GM19035 (cell line): ENCODE data around the gene GAPVD1.
A peak's percentile ranks its signal among the peaks of the same experiment; 100 is the strongest.
"Not testable (repeated sequence)": the region's sequence is repeated elsewhere in the genome, so short reads cannot be mapped to it uniquely, and the experiment has no call there.

Experiments
- ATAC-seq: cut with Tn5 transposase; IDR thresholded peaks from one replicate; pipeline ENCODE4 v1.9.1; 2021; ENCODE audit not compliant: unreplicated experiment

Gene GAPVD1

GRCh38 chr9:125255781-125256391, 5.7 kb upstream of the GAPVD1 start:
- ATAC-seq: no peak

- no peak for ATAC-seq
Measured at GRCh38 chr9:125258160-125258785, 3.4 kb upstream of the GAPVD1 start.

- no peak for ATAC-seq
Measured at GRCh38 chr9:125258832-125259534, 2.6 kb upstream of the GAPVD1 start.

GRCh38 chr9:125260561-125260960, 1.1 kb upstream of the GAPVD1 start:
- ATAC-seq: no peak

- ATAC-seq: peak; percentile 8
Measured at GRCh38 chr9:125262294-125262991, 817 bp downstream of the GAPVD1 start.

GRCh38 chr9:125264068-125264467, 2.4 kb downstream of the GAPVD1 start:
- not testable (repeated sequence) for ATAC-seq

GRCh38 chr9:125268394-125269013, 6.9 kb downstream of the GAPVD1 start:
- ATAC-seq: no peak

- ATAC-seq: no peak
Measured at GRCh38 chr9:125269014-125269397, 7.4 kb downstream of the GAPVD1 start.

GRCh38 chr9:125271081-125271480, 9.5 kb downstream of the GAPVD1 start:
- ATAC-seq: no peak

GRCh38 chr9:125272697-125273096, 11.1 kb downstream of the GAPVD1 start:
- no peak for ATAC-seq

GRCh38 chr9:125276771-125277170, 15.1 kb downstream of the GAPVD1 start:
- no peak for ATAC-seq

GRCh38 chr9:125277411-125277810, 15.8 kb downstream of the GAPVD1 start:
- no peak for ATAC-seq

- no peak for ATAC-seq
Measured at GRCh38 chr9:125280945-125281344, 19.3 kb downstream of the GAPVD1 start.

- ATAC-seq: no peak
Measured at GRCh38 chr9:125284855-125285254, 23.2 kb downstream of the GAPVD1 start.

GRCh38 chr9:125286935-125287433, 25.4 kb downstream of the GAPVD1 start:
- not testable (repeated sequence) for ATAC-seq

- no peak for ATAC-seq
Measured at GRCh38 chr9:125293134-125293533, 31.5 kb downstream of the GAPVD1 start.

GRCh38 chr9:125295657-125296056, 34.0 kb downstream of the GAPVD1 start:
- no peak for ATAC-seq

- ATAC-seq: no peak
Measured at GRCh38 chr9:125296843-125297372, 35.3 kb downstream of the GAPVD1 start.

GRCh38 chr9:125297917-125298316, 36.3 kb downstream of the GAPVD1 start:
- no peak for ATAC-seq

- no peak for ATAC-seq
Measured at GRCh38 chr9:125302241-125302640, 40.6 kb downstream of the GAPVD1 start.

- ATAC-seq: no peak
Measured at GRCh38 chr9:125304273-125304672, 42.6 kb downstream of the GAPVD1 start.
